Activated B cell treated with CpG ODN at 0.5 μM for 24 hours (primary cell): ENCODE results near the gene ERC1. TPM values are rescaled to one million over a fixed set of nuclear protein-coding genes. Genes with fewer than 3 reads are reported as not detected.

Experiments used
- ATAC-seq: fragments of 200-7000 bp; cut with Tn5 transposase; one replicate; pipeline ENCODE4 v1.10.0; 2021; ENCODE audit warnings: low read depth, mild to moderate bottlenecking, moderate library complexity
- CTCF ChIA-PET: fragments of 350-600 bp; sonication (Branson Sonifier 250); formaldehyde crosslinking; loops from one replicate; lab custom pipeline; 2021; ENCODE audit warnings: antibody characterized with exemption; lab: Charles Lee
- POLR2A ChIA-PET: fragments of 350-600 bp; sonication (Branson Sonifier 250); formaldehyde crosslinking; loops from one replicate; lab custom pipeline; 2021; ENCODE audit warnings: antibody characterized with exemption; lab: Charles Lee
- DNase-seq: peaks from one replicate; pipeline ENCODE4 v3.0.0; 2022
- H3K27ac Mint-ChIP-seq: one replicate; pipeline ENCODE4 v1.8.0; 2020; ENCODE audit warnings: mixed read lengths
- H3K27me3 Mint-ChIP-seq: one replicate; pipeline ENCODE4 v1.8.0; 2021; ENCODE audit warnings: mixed read lengths
- H3K36me3 Mint-ChIP-seq: one replicate; pipeline ENCODE4 v1.8.0; 2021; ENCODE audit warnings: low read depth, mixed read lengths
- H3K4me1 Mint-ChIP-seq: one replicate; pipeline ENCODE4 v1.8.0; 2021; ENCODE audit warnings: mixed read lengths
- H3K4me3 Mint-ChIP-seq: one replicate; pipeline ENCODE4 v1.8.0; 2020; ENCODE audit warnings: mild to moderate bottlenecking, mixed read lengths
- H3K9me3 Mint-ChIP-seq: one replicate; pipeline ENCODE4 v1.8.0; 2020; ENCODE audit warnings: mixed read lengths
- intact Hi-C: fragments of 100-400 bp; cut with micrococcal nuclease; formaldehyde crosslinking; loops from one replicate; pipeline ENCODE4 v1.15.1; 2024
- total RNA-seq: library from RNA; stranded (reverse); gene quantifications from 2 replicates; pipeline ENCODE4 v1.2.3, GENCODE V29; 2022
- TF ChIP-seq, protein P1 (sequence below): fragments of 200-600 bp; IDR thresholded peaks from one replicate; pipeline ENCODE4 v1.8.0; 2022; ENCODE audit warnings: antibody characterized with exemption, mild to moderate bottlenecking

The ERC1 gene
- total RNA-seq, 1 donor from 2014 or later, result 57.0 TPM

DNA sequence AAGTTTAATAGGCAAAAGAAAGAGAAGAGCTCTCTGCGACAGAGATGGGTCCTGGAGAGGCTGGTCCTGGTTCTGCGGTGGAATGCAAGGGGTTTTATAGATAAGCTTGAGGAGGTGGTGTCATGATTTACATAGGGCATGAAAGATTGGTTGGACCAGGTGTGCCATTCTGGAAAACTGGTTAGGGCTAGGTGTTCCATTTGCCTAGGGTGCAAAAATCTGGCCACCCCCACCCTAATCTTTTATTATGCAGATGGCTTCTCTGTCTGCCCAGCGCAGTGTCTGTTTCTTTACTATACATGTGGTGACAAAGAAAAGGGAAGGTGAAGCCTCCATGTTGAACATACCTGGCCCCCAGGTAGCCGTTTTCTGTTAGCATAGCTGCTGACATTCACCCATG, 65.4 kb downstream of the ERC1 start:
- CTCF ChIA-PET, result no interaction called here
- H3K36me3 Mint-ChIP-seq, result peaks cover 22% of the 10 kb centered on the region
- ATAC-seq (no peak), DNase-seq (no peak)
- POLR2A ChIA-PET, result interaction anchor here (0.6 kb wide), 1 partner anchor 11 kb away, joined by 3 read pairs; no protein-coding TSS in a partner anchor
- H3K27me3 Mint-ChIP-seq, result no peaks in the 10 kb centered on the region
- intact Hi-C loops, result no loop called here
- H3K27ac Mint-ChIP-seq, result no peak overlapping the region
- H3K9me3 Mint-ChIP-seq, result peaks cover 9% of the 10 kb centered on the region
- TF ChIP-seq, protein P1, sequence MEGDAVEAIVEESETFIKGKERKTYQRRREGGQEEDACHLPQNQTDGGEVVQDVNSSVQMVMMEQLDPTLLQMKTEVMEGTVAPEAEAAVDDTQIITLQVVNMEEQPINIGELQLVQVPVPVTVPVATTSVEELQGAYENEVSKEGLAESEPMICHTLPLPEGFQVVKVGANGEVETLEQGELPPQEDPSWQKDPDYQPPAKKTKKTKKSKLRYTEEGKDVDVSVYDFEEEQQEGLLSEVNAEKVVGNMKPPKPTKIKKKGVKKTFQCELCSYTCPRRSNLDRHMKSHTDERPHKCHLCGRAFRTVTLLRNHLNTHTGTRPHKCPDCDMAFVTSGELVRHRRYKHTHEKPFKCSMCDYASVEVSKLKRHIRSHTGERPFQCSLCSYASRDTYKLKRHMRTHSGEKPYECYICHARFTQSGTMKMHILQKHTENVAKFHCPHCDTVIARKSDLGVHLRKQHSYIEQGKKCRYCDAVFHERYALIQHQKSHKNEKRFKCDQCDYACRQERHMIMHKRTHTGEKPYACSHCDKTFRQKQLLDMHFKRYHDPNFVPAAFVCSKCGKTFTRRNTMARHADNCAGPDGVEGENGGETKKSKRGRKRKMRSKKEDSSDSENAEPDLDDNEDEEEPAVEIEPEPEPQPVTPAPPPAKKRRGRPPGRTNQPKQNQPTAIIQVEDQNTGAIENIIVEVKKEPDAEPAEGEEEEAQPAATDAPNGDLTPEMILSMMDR, result no peak
- H3K4me1 Mint-ChIP-seq, result no peaks in the 10 kb centered on the region
- H3K4me3 Mint-ChIP-seq, result no peak overlapping the region

DNA sequence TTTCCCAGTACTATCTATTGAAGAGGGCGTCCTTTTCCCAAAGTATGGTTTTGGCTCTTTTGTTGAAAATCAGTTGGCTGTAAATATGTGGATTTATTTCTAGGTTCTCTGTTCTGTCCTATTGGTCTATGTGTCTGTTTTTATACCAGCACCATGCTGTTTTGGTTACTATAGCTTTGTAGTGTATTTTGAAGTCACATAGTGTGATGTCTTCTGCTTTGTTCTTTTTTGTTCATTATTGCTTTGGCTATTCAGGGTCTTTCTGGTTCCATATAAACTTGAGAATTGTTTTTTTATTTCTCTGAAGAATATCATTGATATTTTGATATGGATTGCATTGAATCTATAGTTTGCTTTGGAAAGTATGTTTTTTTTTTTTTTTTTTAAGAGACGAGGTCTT, 67.4 kb downstream of the ERC1 start:
- TF ChIP-seq, protein P1, result no peak
- ChIA-PET CTCF (no interaction called here), POLR2A (no interaction called here)
- ATAC-seq (no peak), DNase-seq (no peak)
- intact Hi-C loops, result no loop called here
- Mint-ChIP-seq H3K36me3 (peaks cover 33% of the 10 kb centered on the region), H3K4me3 (no peak overlapping the region), H3K27ac (no peak overlapping the region), H3K4me1 (no peaks in the 10 kb centered on the region), H3K27me3 (no peaks in the 10 kb centered on the region), H3K9me3 (peaks cover 9% of the 10 kb centered on the region)

DNA sequence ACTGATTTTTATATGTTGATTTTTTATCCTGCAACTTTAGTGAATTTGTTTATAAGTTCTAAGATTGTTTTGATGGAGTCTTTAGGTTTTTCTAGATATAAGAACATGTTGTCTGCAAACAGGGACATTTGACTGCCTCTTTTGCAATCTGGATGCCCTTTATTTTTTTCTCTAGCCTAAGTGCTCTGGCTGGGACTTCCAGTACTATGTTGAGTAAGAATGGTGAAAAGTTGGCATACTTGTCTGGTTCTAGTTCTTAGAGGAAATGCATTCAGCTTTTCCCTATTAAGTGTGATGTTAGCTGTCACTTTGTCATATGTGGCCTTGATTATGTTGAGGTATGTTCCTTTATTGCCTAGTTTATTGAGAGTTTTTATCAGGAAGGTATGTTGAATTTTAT, 68.1 kb downstream of the ERC1 start:
- no peak overlapping the region for H3K27ac Mint-ChIP-seq
- ChIA-PET CTCF (no interaction called here), POLR2A (no interaction called here)
- no peak overlapping the region for H3K4me3 Mint-ChIP-seq
- no peaks in the 10 kb centered on the region for H3K27me3 Mint-ChIP-seq
- TF ChIP-seq, protein P1, result no peak
- no peaks in the 10 kb centered on the region for H3K4me1 Mint-ChIP-seq
- intact Hi-C loops, result no loop called here
- peaks cover 15% of the 10 kb centered on the region for H3K9me3 Mint-ChIP-seq
- peaks cover 38% of the 10 kb centered on the region for H3K36me3 Mint-ChIP-seq
- DNase-seq (no peak), ATAC-seq (no peak)

DNA sequence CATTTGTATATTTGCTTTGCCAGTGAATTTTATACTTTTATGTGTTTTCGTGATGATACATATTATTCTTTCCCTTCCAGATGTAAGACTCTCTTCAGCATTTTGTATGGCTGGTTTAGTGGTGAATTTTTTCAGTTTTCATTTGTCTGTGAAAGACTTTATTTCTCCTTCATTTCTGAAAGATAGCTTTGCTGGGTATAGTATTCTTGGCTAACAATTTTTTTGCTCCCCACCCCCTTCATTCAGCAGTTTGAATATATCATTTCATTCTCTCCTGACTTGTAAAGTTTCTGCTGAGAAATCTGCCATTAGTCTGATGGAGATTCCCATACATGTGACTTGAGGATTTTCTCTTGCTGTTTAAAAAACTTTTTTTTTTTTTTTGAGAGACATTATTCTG, 72.8 kb downstream of the ERC1 start:
- peaks cover 16% of the 10 kb centered on the region for H3K9me3 Mint-ChIP-seq
- ChIA-PET POLR2A (no interaction called here), CTCF (no interaction called here)
- TF ChIP-seq, protein P1, result no peak
- intact Hi-C loops, result no loop called here
- DNase-seq, result no peak
- no peaks in the 10 kb centered on the region for H3K27me3 Mint-ChIP-seq
- no peak for ATAC-seq
- H3K36me3 Mint-ChIP-seq, result peaks cover 42% of the 10 kb centered on the region
- H3K4me1 Mint-ChIP-seq, result no peaks in the 10 kb centered on the region
- H3K27ac Mint-ChIP-seq, result no peak overlapping the region
- H3K4me3 Mint-ChIP-seq, result no peak overlapping the region

DNA sequence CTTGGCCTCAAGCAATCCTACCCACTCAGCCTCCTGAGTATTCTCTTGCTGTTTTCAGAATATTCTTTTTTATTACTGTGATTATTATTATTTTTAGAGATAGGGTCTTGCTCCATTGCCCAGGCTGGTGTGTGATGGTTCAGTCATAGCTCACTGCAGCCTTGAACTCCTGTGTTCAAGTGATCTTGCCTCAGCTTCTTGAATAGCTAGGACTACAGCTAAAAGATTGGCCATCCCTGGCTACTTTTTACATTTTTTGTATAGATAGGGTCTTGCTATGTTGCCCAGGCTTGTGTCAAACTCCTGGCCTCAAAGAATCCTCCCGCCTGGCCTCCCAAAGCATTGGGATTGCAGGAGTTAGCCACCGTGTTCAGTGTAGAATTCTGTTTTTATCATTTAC, 73.3 kb downstream of the ERC1 start:
- TF ChIP-seq, protein P1, result no peak
- POLR2A ChIA-PET, result no interaction called here
- no peak for DNase-seq
- peaks cover 15% of the 10 kb centered on the region for H3K9me3 Mint-ChIP-seq
- intact Hi-C loops, result no loop called here
- no peak for ATAC-seq
- H3K36me3 Mint-ChIP-seq, result peaks cover 40% of the 10 kb centered on the region
- H3K4me3 Mint-ChIP-seq, result no peak overlapping the region
- no peak overlapping the region for H3K27ac Mint-ChIP-seq
- H3K4me1 Mint-ChIP-seq, result no peaks in the 10 kb centered on the region
- H3K27me3 Mint-ChIP-seq, result no peaks in the 10 kb centered on the region
- CTCF ChIA-PET, result no interaction called here
